ENCODE measurements around the gene MXRA8.

Gene MXRA8

GRCh38 chr1:1348420-1349255, 9.7 kb downstream of the MXRA8 start:
- no peak for DNase-seq

GRCh38 chr1:1347663-1348419, 10.5 kb downstream of the MXRA8 start:
- no peak for DNase-seq

GRCh38 chr1:1347026-1347595, 11.2 kb downstream of the MXRA8 start:
- DNase-seq = no peak

GRCh38 chr1:1346501-1346890, 11.9 kb downstream of the MXRA8 start:
- DNase-seq = no peak

- DNase-seq = no peak
These were observed 12.4 kb downstream of the MXRA8 start for GRCh38 chr1:1345860-1346500.

- no peak for DNase-seq
These were observed 13.0 kb downstream of the MXRA8 start for GRCh38 chr1:1345384-1345783.

- DNase-seq = peak; percentile 76
These were observed 13.5 kb downstream of the MXRA8 start for GRCh38 chr1:1344655-1345361.

GRCh38 chr1:1343811-1344421, 14.4 kb downstream of the MXRA8 start:
- no peak for DNase-seq

GRCh38 chr1:1342584-1343115, 15.7 kb downstream of the MXRA8 start:
- DNase-seq = no peak

- no peak for DNase-seq
These were observed 16.2 kb downstream of the MXRA8 start for GRCh38 chr1:1342061-1342562.

GRCh38 chr1:1341549-1342021, 16.8 kb downstream of the MXRA8 start:
- DNase-seq = no peak

- DNase-seq = no peak
These were observed 17.4 kb downstream of the MXRA8 start for GRCh38 chr1:1340791-1341548.

- no peak for DNase-seq
These were observed 18.2 kb downstream of the MXRA8 start for GRCh38 chr1:1340185-1340584.

GRCh38 chr1:1338278-1338677, 20.1 kb downstream of the MXRA8 start:
- DNase-seq = no peak

GRCh38 chr1:1337793-1338147, 20.6 kb downstream of the MXRA8 start:
- no peak for DNase-seq

GRCh38 chr1:1336931-1337792, 21.2 kb downstream of the MXRA8 start:
- no peak for DNase-seq

GRCh38 chr1:1336446-1336845, 21.9 kb downstream of the MXRA8 start:
- DNase-seq = no peak

GRCh38 chr1:1335792-1336248, 22.5 kb downstream of the MXRA8 start:
- no peak for DNase-seq

GRCh38 chr1:1335283-1335682, 23.1 kb downstream of the MXRA8 start:
- DNase-seq = no peak

- DNase-seq = no peak
These were observed 23.5 kb downstream of the MXRA8 start for GRCh38 chr1:1334835-1335234.

Measured in fibroblast of skin of right biceps (primary cell).